ENCODE results near the gene ZDHHC7.

Gene ZDHHC7

DNA sequence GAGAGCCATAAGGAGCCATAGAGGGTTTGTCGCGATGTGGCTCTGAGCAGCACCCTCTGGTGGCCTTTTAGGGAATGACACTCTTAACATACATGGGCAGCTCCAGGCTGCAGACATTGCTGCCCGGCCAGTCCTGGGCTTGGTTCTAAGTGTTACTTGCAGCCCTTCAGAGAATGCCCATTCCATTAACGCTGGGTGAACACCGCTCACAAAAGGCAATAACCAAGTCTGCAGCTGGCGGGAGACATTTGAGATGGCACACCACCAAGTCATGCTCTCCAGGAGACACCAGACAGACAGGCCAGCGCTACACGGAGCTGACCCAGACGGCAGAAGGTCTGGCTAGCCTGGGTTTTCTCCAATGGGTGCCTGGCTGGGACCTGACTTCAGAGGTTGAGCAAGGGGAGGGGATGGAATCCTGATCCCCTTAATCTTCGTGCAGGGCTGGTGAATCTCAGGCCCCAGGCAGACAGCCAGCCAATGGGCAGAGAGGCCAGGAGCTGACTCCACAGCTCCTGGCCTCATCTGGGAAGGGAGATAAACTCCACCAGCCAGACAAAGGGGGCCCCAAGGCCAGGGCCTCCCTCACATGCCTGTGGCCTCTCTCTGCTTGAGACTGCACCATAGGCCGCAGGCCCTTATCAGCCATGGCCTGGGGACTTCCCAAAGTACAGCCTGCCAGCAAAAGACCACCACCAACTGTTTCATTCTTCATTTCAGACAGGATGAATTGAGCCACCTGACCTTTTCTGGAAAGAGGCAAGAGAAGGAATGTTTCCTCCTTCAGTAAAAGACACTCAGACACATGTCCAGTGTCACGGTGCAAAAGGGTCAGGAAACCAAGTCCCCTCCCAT, 58.8 kb downstream of the ZDHHC7 start:
- no CpG with 5 or more reads among the region's 12 CpGs for WGBS (ENCODE audit: extremely low coverage, insufficient coverage, insufficient read length)
- peak overlapping the region; percentile 19 for H3K18ac ChIP-seq (ENCODE audit: low read length)

DNA sequence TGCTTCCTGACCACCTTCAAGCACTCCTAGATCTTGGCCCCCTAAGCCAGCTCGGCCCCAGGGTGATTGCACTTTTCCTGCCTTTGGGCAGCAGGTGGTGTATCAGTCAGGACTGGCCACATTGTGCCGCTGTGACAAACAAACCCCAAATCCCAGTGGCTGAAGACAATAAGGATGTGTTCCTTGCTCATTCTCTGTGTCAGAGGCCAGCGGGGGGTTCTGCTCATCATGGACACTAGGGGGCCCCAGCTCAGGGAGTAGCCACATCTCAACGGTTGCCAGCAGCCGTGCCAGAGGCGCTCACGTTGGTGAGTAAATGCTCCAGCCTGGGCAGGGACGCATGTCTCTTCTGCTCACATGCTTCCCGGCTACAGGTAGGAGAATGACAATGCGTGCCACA, 60.4 kb downstream of the ZDHHC7 start:
- Histone ChIP-seq H3K9ac (ENCODE audit: low read length) (no peak overlapping the region), H3K27me3 (ENCODE audit: insufficient read depth, low read length) (no peaks in the 10 kb centered on the region), H3K27ac (ENCODE audit: low read depth, low read length) (peak overlapping the region; percentile 97), H4K8ac (ENCODE audit: low read depth, low read length) (peak overlapping the region; percentile 11), H3K79me1 (ENCODE audit: low read length) (peaks cover 57% of the 10 kb centered on the region), H3K79me2 (ENCODE audit: control insufficient read depth, insufficient read depth, low read length, poor library complexity) (peaks cover 13% of the 10 kb centered on the region), H2BK5ac (ENCODE audit: low read depth, low read length, poor library complexity) (peak overlapping the region; percentile 71), H2AK5ac (ENCODE audit: low read length) (peak overlapping the region; percentile 36), H2BK12ac (ENCODE audit: low read length) (peak overlapping the region; percentile 97), H4K91ac (ENCODE audit: low read depth, low read length) (peak overlapping the region; percentile 97), H3K18ac (ENCODE audit: low read length) (peak overlapping the region; percentile 42), H3K23ac (ENCODE audit: low read length) (no peak overlapping the region), H3K9me3 (ENCODE audit: insufficient read depth, low read depth, low read length) (peaks cover 3% of the 10 kb centered on the region), H2BK120ac (ENCODE audit: insufficient read depth, low read length, poor library complexity) (peak overlapping the region; percentile 94), H3K4me3 (ENCODE audit: low read depth, low read length) (no peak overlapping the region), H3K4ac (ENCODE audit: low read depth, low read length) (no peak overlapping the region), H3K4me1 (ENCODE audit: control insufficient read depth in 1 of 2, insufficient read depth in 2 of 2, low read length in 2 of 2) (peaks cover 27 to 38% of the 10 kb centered on the region in 2 experiments), H2AFZ (ENCODE audit: insufficient read depth, low read length, poor library complexity) (no peak overlapping the region), H3K36me3 (ENCODE audit: control insufficient read depth in 1 of 2, insufficient read depth in 2 of 2, low read length in 2 of 2) (no peaks in the 10 kb centered on the region), H4K12ac (ENCODE audit: low read depth, low read length) (no peak overlapping the region), H3K14ac (ENCODE audit: low read length) (peak overlapping the region; percentile 88), H3K4me2 (ENCODE audit: low read length) (no peak overlapping the region)
- peak in 1 of 2 donors; percentile 28 for DNase-seq
- WGBS (ENCODE audit: extremely low coverage, insufficient coverage, insufficient read length): no CpG with 5 or more reads among the region's 10 CpGs

More for the DNA sequence above, 58.8 kb downstream of the ZDHHC7 start:
- H3K23ac ChIP-seq (ENCODE audit: low read length): no peak overlapping the region
- H2BK5ac ChIP-seq (ENCODE audit: low read depth, low read length, poor library complexity): peak overlapping the region; percentile 91
- H3K27ac ChIP-seq (ENCODE audit: low read depth, low read length): peak overlapping the region; percentile 97
- no peak overlapping the region for H3K4me3 ChIP-seq (ENCODE audit: low read depth, low read length)
- no peaks in the 10 kb centered on the region for H3K36me3 ChIP-seq (ENCODE audit: control insufficient read depth in 1 of 2, insufficient read depth in 2 of 2, low read length in 2 of 2)
- H3K4ac ChIP-seq (ENCODE audit: low read depth, low read length): peak overlapping the region; percentile 20
- H4K12ac ChIP-seq (ENCODE audit: low read depth, low read length): no peak overlapping the region
- H3K79me2 ChIP-seq (ENCODE audit: control insufficient read depth, insufficient read depth, low read length, poor library complexity): peaks cover 13% of the 10 kb centered on the region
- peak; percentile 90 to 97 for DNase-seq
- H3K14ac ChIP-seq (ENCODE audit: low read length): peak overlapping the region; percentile 79
- H3K79me1 ChIP-seq (ENCODE audit: low read length): peaks cover 58% of the 10 kb centered on the region
- peak overlapping the region; percentile 82 for H4K8ac ChIP-seq (ENCODE audit: low read depth, low read length)
- H2AK5ac ChIP-seq (ENCODE audit: low read length): peak overlapping the region; percentile 43
- H3K27me3 ChIP-seq (ENCODE audit: insufficient read depth, low read length): no peaks in the 10 kb centered on the region
- H2AFZ ChIP-seq (ENCODE audit: insufficient read depth, low read length, poor library complexity): no peak overlapping the region
- H2BK12ac ChIP-seq (ENCODE audit: low read length): no peak overlapping the region
- H3K9ac ChIP-seq (ENCODE audit: low read length): no peak overlapping the region
- H4K91ac ChIP-seq (ENCODE audit: low read depth, low read length): peak overlapping the region; percentile 99
- peaks cover 27 to 40% of the 10 kb centered on the region in 2 experiments for H3K4me1 ChIP-seq (ENCODE audit: control insufficient read depth in 1 of 2, insufficient read depth in 2 of 2, low read length in 2 of 2)
- H3K9me3 ChIP-seq (ENCODE audit: insufficient read depth, low read depth, low read length): peaks cover 3% of the 10 kb centered on the region
- H3K4me2 ChIP-seq (ENCODE audit: low read length): peak overlapping the region; percentile 12
- H2BK120ac ChIP-seq (ENCODE audit: insufficient read depth, low read length, poor library complexity): peak overlapping the region; percentile 95

DNA sequence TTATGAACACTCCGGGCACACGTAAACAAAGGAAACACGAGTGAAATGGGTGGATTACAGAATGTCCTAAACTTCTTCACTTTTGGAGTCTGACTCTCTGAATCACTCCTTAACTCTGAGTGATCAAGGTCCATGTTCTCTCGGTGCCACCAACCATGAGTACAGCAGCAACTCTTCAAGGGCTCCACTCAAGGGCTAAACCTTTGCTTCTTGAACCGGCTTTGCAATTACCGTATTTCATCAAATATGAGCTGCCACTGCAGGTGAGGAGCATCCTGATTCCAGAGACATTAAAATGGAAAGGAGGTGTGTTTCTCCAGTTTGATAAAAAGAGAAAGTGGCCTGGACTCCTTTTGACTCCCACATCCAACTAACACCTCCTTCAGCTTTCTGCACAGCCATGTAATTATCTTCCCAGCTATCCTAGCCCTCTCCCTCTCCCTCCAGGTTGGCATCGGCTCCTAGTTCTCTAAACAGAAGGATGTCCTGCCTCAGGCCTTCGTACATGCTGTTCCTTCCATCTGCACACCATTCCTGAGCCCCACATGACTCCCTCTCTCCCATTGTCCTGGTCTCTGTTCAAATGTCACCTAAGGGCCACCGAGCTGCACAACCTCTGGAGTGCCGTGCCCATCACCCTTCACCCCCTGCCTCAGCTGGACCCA, 61.4 kb downstream of the ZDHHC7 start:
- Histone ChIP-seq H3K4me3 (ENCODE audit: low read depth, low read length) (no peak overlapping the region), H2AFZ (ENCODE audit: insufficient read depth, low read length, poor library complexity) (no peak overlapping the region), H3K23ac (ENCODE audit: low read length) (no peak overlapping the region), H3K79me2 (ENCODE audit: control insufficient read depth, insufficient read depth, low read length, poor library complexity) (peaks cover 10% of the 10 kb centered on the region), H2BK12ac (ENCODE audit: low read length) (peak overlapping the region; percentile 93), H3K27ac (ENCODE audit: low read depth, low read length) (no peak overlapping the region), H3K79me1 (ENCODE audit: low read length) (peaks cover 48% of the 10 kb centered on the region), H4K91ac (ENCODE audit: low read depth, low read length) (peak overlapping the region; percentile 90), H3K4me1 (ENCODE audit: control insufficient read depth in 1 of 2, insufficient read depth in 2 of 2, low read length in 2 of 2) (peaks cover 27 to 33% of the 10 kb centered on the region in 2 experiments), H3K9me3 (ENCODE audit: insufficient read depth, low read depth, low read length) (peaks cover 3% of the 10 kb centered on the region), H4K12ac (ENCODE audit: low read depth, low read length) (no peak overlapping the region), H3K27me3 (ENCODE audit: insufficient read depth, low read length) (no peaks in the 10 kb centered on the region), H3K14ac (ENCODE audit: low read length) (peak overlapping the region; percentile 18), H3K36me3 (ENCODE audit: control insufficient read depth in 1 of 2, insufficient read depth in 2 of 2, low read length in 2 of 2) (no peaks in the 10 kb centered on the region), H2AK5ac (ENCODE audit: low read length) (peak overlapping the region; percentile 92), H3K9ac (ENCODE audit: low read length) (no peak overlapping the region), H3K18ac (ENCODE audit: low read length) (peak overlapping the region; percentile 80), H2BK120ac (ENCODE audit: insufficient read depth, low read length, poor library complexity) (peak overlapping the region; percentile 6), H3K4ac (ENCODE audit: low read depth, low read length) (no peak overlapping the region), H4K8ac (ENCODE audit: low read depth, low read length) (no peak overlapping the region), H2BK5ac (ENCODE audit: low read depth, low read length, poor library complexity) (peak overlapping the region; percentile 1), H3K4me2 (ENCODE audit: low read length) (no peak overlapping the region)
- DNase-seq: no peak
- no CpG with 5 or more reads among the region's 10 CpGs for WGBS (ENCODE audit: extremely low coverage, insufficient coverage, insufficient read length)

DNA sequence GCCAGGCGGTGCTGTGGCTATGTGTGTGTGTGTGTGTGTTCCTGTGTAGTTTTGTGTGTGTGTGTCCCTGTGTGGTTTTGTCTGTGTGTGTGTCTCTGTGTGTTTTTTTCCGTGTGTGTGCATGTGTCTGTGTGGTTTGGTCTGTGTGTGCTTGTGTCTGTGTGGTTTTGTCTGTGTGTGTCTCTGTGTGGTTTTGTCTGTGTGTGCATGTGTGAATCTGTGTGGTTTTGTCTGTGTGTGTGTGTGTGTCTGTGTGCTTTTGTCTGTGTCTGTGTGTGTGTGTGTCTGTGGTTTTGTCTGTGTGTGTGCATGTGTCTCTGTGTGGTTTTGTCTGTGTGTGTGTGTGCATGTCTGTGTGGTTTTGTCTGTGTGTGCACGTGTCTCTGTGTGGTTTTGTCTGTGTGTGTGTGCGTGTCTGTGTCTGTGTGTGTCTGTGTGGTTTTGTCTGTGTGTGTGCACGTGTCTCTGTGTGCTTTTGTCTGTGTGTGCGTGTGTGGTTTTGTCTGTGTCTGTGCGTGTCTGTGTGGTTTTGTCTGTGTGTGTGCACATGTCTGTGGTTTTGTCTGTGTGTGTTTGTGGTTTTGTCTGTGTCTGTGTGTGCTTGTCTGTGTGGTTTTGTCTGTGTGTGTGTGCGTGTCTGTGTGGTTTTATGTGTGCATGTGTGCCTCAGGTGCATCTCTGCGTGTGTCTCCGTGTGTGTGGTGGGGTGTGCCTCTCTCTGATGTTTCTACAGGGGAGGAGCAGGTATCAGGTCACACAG, 62.3 kb downstream of the ZDHHC7 start:
- Histone ChIP-seq H3K4me2 (ENCODE audit: low read length) (no peak overlapping the region), H2BK5ac (ENCODE audit: low read depth, low read length, poor library complexity) (peak overlapping the region; percentile 8), H3K79me2 (ENCODE audit: control insufficient read depth, insufficient read depth, low read length, poor library complexity) (peaks cover 8% of the 10 kb centered on the region), H3K14ac (ENCODE audit: low read length) (peak overlapping the region; percentile 52), H3K4me1 (ENCODE audit: control insufficient read depth in 1 of 2, insufficient read depth in 2 of 2, low read length in 2 of 2) (peaks cover 21 to 30% of the 10 kb centered on the region in 2 experiments), H3K36me3 (ENCODE audit: control insufficient read depth in 1 of 2, insufficient read depth in 2 of 2, low read length in 2 of 2) (no peaks in the 10 kb centered on the region), H3K9ac (ENCODE audit: low read length) (no peak overlapping the region), H3K27me3 (ENCODE audit: insufficient read depth, low read length) (no peaks in the 10 kb centered on the region), H4K8ac (ENCODE audit: low read depth, low read length) (no peak overlapping the region), H3K4ac (ENCODE audit: low read depth, low read length) (no peak overlapping the region), H3K79me1 (ENCODE audit: low read length) (peaks cover 44% of the 10 kb centered on the region), H2BK120ac (ENCODE audit: insufficient read depth, low read length, poor library complexity) (peak overlapping the region; percentile 27), H2BK12ac (ENCODE audit: low read length) (peak overlapping the region; percentile 32), H3K23ac (ENCODE audit: low read length) (no peak overlapping the region), H3K27ac (ENCODE audit: low read depth, low read length) (no peak overlapping the region), H2AK5ac (ENCODE audit: low read length) (peak overlapping the region; percentile 26), H3K4me3 (ENCODE audit: low read depth, low read length) (no peak overlapping the region), H4K91ac (ENCODE audit: low read depth, low read length) (peak overlapping the region; percentile 80), H2AFZ (ENCODE audit: insufficient read depth, low read length, poor library complexity) (no peak overlapping the region), H3K9me3 (ENCODE audit: insufficient read depth, low read depth, low read length) (peaks cover 3% of the 10 kb centered on the region), H4K12ac (ENCODE audit: low read depth, low read length) (no peak overlapping the region), H3K18ac (ENCODE audit: low read length) (peak overlapping the region; percentile 50)
- no peak for DNase-seq
- WGBS (ENCODE audit: extremely low coverage, insufficient coverage, insufficient read length): no CpG with 5 or more reads among the region's 10 CpGs
